HG03039 (cell line): ENCODE measurements around the gene APLF.
"Not testable (repeated sequence)": the region's sequence is repeated elsewhere in the genome, so short reads cannot be mapped to it uniquely, and the experiment has no call there.

Experiments
- ATAC-seq: cut with Tn5 transposase; IDR thresholded peaks from one replicate; pipeline ENCODE4 v1.9.1; 2021; ENCODE audit warnings: mild to moderate bottlenecking, moderate library complexity; ENCODE audit not compliant: unreplicated experiment

Gene APLF

DNA sequence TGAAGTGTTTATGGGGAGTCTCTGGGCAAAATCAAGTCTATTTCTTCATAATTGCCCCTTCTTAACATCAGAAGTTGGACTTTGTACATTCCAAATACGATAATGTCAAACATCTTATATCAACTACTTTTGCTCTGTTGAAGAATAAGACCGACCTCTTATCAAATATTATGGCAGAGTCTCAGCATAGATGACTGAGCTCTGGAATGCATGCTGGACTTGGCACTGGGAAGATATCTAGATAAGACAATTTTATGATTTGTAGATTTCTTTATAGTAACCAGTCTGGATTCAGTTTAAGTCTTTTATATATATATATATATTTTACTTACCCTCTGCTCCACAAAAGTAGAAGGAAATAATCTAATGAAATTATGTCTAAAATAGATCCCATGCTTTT is 8.2 kb downstream of the APLF start:
- no peak for ATAC-seq

GRCh38 chr2:68476454-68476853 is 9.1 kb downstream of the APLF start:
- ATAC-seq, result no peak

DNA sequence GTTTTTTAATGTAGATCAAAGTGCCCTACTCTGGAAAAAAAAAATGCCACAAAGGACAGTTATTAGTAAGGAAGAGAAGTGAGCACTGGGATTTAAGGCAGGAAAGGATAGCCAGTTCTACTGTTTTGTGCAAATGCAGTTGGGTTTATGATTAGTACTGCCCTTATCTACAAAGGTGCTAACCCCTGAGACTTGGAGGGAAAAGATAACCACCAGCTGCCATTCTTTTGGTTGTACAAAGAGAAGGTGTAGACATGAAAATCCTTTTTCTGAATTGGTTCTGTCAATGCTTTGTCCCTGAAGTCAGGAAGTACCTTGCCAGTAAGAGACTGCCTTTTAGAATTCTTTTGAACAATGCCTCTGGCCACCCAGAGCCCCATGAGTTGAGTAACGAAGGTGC is 11.3 kb downstream of the APLF start:
- no peak for ATAC-seq

- ATAC-seq, result no peak
Measured at GRCh38 chr2:68482296-68482820, 15.0 kb downstream of the APLF start.

GRCh38 chr2:68483011-68483410 is 15.6 kb downstream of the APLF start:
- no peak for ATAC-seq

DNA sequence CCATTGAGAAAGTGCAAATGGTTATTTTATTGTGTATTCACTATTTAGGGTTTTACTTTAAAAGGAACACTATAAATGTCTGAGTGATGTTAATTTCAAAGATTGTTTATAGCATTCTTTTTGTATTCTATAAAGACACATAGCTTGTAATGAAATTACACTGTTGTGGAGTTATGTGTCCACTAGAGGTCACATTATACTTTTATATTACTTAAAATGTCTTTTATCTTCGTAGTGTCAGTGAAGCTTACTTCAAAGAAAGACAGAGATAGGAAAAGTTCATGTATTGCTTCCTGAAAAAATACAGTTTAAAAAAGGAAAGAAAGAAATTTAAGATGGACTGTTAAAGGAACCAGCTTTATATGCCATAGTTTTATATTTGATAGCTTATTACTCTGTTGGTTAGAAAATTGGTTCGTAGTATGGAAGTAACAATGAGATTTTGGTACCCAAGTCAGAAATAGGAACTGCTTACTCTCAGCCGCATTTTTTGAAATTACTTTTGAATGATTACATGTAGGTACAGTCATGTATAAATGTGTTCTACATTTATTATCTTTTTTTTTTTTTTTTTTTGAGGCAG is 20.5 kb downstream of the APLF start:
- no peak for ATAC-seq

GRCh38 chr2:68488605-68489004 is 21.2 kb downstream of the APLF start:
- not testable (repeated sequence) for ATAC-seq

- ATAC-seq, result no peak
Measured at GRCh38 chr2:68489282-68489681, 21.9 kb downstream of the APLF start.

DNA sequence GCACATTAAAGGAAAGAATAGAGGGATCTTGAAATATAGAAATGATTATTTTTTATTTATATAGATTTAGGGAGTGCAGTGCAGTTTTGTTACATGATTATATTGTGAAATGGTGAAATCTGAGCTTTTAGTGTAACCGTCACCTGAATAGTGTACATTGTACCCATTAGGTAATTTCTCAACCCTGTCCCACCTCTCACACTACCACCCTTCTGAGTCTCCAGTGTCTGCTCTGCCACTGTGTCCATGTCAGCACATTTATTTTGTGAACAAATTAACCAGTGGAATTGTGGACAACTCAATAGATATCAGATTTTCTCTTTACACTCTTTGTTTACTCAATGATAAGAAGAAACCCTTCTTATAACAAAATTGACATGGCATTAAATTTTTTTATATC is 24.2 kb downstream of the APLF start:
- no peak for ATAC-seq

DNA sequence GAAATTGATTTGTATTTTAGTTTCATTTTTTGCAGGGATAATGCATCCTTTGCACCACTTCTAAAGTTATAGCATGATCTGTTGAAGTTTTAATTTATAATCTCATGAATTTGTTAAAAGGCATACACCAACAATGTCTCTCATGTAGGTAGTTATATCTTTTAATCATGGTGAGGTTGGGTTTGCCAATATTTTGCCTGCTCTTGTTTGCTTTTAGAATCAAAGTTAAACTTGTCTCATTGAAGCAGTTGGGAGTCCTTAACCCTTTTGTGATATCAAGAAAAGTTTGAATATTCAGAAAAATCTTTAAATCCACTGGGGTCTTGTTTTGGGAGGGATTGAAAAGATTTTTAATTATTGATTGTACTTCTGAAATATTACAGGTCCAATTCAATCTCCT is 31.7 kb downstream of the APLF start:
- ATAC-seq, result no peak

DNA sequence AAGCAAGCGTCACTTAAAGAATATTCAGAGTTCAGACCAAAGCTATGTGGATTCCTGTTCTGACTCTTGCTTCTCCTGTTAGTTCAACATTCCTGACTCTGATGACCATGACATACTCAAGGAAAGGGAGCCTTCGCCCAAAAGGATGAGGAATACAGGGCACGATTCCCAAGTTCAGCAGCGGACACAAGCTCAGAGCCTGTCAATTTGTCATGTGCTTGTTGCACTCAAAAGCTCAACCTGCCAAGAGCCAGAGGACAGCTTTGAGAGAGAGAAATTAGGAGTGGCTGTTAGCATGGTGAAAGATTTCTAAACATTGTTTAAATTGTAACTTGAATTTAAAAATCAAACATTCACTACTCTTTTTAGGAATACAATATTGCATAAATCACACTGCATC is 33.3 kb downstream of the APLF start:
- no peak for ATAC-seq

- no peak for ATAC-seq
Measured at GRCh38 chr2:68501768-68502167, 34.4 kb downstream of the APLF start.

GRCh38 chr2:68505603-68506159 is 38.3 kb downstream of the APLF start:
- no peak for ATAC-seq

DNA sequence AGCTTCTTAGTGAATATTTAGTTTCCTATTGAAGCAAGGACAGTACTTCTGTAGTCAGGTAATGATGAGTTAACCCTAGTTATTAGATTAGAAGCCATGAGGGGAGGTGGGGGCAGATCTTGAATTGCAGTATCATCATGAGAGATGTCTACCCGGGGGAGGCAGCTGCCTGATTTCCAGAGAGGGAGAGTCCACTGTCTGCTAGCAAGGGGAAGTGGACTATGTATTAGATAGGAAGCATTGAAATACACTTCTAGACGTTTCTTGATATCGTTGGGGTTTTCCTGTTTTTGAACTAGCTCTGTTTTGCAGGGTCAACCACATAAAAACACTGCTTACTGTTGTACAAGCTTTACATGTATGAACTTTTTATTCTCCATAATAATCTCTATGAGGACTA is 38.8 kb downstream of the APLF start:
- ATAC-seq, result no peak

DNA sequence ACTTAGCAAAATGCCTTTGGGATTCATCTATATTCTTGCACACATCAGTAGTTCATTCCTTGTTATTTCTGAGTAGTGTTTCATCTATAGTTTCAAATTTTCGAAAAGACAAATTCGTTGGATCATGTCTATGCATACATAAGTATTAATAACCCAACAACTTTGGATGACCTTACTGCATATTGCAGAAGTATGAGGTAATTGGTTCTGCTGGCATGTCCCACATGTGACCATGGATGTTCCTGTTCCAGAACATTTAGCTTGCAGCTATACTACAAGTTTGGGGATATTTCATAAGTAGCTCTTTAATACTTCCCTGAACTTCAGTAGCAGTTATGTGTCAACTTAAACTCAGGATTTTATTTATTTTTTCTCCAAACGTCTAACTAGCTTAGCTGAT is 44.9 kb downstream of the APLF start:
- no peak for ATAC-seq

DNA sequence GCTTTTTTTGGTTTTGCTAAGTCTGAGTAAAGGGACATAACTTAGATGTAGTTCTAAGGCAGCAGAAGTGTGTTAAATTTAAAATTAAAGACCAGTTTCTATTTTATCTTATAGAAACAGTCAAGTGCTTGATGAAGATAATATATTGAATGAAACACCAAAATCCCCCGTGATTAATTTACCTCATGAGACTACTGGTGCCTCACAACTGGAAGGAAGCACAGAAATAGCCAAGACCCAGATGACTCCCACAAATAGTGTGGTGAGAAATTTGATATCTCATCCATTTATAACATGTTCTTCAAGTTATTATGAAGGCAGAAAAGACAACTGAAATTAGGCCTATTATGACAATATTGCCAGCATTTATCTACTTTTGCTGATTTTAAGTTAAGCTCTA is 45.6 kb downstream of the APLF start:
- ATAC-seq, result no peak

GRCh38 chr2:68514316-68514929 is 47.0 kb downstream of the APLF start:
- no peak for ATAC-seq

GRCh38 chr2:68516051-68516955 is 48.9 kb downstream of the APLF start:
- no peak for ATAC-seq

- ATAC-seq, result no peak
Measured at GRCh38 chr2:68519236-68519635, 51.9 kb downstream of the APLF start.

DNA sequence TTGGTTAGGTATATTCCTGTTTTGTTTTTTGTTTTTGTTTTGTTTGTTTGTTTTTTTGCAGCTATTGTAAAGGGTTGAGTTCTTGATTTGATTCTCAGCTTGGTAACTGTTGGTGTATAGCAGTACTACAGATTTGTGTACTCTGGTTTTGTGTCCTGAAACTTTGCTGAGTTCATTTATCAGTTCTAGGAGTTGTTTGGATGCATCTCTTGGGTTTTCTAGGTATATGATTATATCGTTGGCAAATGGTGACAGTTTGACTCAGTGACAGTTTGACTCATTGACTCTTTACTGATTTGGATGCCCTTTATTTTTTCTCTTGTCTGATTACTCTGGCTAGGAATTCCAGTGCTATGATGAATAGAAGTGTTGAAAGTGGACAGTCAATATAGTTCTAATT is 53.7 kb downstream of the APLF start:
- ATAC-seq, result no peak

DNA sequence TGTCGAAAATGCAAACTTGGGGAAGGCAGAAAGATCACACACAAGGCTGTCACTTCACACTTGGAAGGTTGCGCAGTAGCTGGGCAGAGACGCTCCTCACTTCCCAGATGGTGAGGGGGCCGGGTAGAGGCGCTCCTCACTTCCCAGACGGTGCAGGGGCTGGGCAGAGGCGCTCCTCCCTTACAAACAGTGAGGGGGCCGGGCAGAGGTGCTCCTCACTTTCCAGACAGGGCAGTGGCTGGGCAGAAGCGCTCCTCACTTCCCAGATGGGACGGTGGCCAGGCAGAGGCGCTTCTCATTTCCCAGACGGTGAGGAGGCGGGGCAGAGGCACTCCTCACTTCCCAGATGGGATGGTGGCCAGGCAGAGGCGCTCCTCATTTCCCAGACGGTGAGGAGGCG is 59.6 kb downstream of the APLF start:
- ATAC-seq, result not testable (repeated sequence)
